ENCODE data around the gene TMEM269.

TMEM269 gene

DNA sequence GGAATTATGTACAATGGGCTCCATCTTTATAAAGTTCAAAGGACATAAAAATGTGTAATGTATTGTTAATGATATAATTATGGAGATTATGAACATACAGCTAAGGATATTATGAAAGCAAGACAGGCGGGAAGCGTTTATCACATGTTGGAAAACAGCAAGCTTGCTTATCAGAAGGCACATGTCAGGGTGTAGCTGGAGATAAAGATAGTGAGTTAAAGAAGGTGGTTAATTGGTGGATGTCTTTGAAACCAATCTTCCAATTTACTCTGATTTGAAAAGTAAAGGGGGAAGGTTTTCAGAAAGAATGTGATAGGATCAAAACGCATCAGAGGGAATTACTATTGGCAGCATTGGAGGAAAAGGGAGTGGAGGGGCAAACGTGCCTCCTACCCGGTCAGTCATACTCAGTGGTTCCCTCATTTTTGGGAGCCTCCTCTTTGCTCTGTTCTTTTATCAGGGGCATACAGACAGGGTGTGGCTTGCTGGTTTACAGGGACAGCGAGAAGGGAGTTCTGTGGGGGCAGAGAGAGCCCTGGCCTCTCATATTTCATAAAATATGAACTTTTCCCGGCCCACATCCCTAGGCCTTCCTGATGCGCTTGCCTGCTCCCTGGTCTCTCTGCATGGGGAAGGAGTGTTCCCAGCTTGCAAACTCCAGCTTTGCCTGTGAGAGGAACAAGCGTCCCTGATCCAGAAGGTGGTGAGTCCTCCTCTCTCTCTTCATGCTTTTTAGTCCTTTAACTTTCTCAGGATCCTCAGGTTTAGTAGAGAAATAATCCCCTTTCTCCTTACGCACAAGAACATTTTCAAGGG lies 40.5 kb downstream of the TMEM269 start:
- peak; percentile 97 for DNase-seq

DNA sequence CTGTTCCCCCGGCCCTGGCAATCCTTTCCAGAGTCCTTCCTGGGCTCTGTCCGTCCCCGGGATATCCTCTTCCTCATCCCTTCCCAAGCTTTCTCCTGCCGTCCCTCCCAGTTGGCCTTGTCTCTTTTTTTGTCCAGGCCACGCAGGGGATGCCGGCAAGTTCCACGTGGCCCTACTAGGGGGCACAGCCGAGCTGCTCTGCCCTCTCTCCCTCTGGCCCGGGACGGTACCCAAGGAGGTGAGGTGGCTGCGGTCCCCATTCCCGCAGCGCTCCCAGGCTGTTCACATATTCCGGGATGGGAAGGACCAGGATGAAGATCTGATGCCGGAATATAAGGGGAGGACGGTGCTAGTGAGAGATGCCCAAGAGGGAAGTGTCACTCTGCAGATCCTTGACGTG lies 45.8 kb downstream of the TMEM269 start:
- no peak for DNase-seq

GRCh38 chr1:42831273-42831672 lies 46.5 kb downstream of the TMEM269 start:
- DNase-seq, result peak; percentile 34

GRCh38 chr1:42832641-42833240 lies 48.0 kb downstream of the TMEM269 start:
- no peak for DNase-seq

GRCh38 chr1:42833981-42834380 lies 49.2 kb downstream of the TMEM269 start:
- DNase-seq, result no peak

DNA sequence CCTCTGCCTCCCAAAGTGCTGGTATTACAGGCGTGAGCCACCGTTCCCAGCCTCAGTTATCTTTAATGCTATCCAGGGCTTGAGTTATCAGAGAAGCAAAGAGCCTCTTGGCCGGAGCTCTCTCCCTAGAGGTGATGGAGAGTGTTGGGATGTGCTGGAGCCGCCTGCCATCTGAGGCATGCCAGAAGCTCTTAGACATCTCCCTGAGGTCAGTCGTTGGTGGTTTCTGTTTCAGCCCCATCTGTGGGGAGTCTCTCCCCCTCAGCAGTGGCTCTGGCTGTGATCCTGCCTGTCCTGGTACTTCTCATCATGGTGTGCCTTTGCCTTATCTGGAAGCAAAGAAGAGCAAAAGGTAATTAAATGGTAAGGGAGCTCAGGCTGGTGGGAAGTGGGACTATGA lies 50.0 kb downstream of the TMEM269 start:
- DNase-seq, result no peak

- DNase-seq, result no peak
Observed at GRCh38 chr1:42835422-42835821, 50.6 kb downstream of the TMEM269 start.

- DNase-seq, result no peak
Observed at GRCh38 chr1:42837709-42838108, 52.9 kb downstream of the TMEM269 start.

DNA sequence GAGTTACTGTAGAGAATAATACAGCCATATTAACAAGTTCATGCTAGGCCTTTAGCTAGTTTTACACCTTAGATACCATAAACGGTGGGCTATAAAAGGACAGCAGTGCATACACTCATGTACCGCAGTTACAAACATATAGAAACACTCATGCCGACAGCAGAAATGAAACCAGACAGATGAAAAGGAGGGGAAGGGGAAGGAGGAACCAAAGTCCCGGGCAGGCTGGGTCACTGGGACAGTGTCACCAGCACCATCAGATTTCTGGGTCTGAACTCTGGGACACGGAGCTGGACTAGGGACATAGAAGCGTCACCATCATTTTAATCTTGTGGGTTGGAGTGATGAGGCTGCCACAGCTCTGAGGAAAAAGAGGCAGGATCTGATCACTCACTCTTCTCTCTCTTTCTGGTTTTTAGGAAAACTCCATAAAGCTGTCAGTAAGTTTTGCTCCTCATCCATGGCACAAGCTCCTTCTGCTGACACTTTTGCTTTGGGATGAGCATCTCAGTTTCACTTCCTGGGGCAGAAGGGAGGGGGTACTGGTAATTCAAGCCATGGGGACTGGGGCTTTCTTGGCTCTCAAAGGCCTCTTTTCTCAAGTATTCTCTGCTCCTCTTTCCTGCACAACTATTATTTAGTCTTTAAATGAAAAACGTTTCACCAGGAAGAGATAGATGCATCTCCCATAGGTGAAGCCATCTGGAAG lies 53.8 kb downstream of the TMEM269 start:
- no peak for DNase-seq

DNA sequence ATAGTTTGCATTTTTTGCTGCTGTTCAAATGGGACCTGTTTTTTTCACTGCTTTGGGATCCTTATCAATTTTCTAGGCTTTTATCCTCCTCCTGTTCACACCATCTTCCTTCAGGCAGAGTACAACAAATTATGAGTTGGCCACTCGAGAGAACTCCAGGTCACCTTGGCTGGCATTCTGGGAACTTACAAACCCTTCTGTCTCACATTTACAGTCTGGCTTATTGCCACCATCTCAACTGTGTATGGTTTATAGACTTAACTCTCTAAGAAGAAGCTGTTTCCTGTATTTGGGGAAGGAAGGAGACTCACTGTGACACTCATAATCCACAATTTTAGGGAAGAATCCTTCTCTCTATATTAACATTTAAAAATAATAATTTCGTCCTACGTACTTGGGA lies 56.2 kb downstream of the TMEM269 start:
- DNase-seq, result no peak

DNA sequence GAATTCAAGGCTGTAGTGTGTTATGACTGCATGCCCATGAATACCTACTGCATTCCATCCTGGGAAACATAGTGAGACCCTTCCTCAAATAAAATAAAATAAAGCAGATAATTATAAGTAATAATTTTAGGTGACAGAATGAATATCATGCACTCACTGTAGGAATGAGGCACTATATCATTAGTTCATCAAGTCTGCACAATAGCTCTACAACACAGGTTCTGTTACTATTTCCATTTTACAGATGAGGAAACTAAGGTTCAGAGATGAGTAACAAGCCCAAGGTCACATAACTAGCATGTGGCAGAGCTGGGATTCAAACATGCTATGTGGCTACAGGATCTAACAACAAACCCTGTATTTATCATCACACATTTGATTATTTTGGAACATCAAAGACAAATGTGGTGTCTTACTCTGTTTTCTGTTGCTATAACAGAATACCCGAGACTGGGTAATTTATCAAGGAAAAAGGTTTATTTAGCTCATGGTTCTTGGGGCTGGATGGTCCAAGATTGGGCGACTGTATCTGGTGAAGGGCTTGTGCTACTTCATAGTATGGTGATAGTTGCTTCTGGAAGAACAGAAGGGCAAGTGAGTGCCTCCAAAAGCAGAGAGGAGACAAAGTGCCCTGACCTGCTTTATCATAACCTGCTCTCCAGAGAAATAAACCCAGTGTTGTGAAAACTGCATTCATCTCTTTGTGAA lies 56.8 kb downstream of the TMEM269 start:
- no peak for DNase-seq

DNA sequence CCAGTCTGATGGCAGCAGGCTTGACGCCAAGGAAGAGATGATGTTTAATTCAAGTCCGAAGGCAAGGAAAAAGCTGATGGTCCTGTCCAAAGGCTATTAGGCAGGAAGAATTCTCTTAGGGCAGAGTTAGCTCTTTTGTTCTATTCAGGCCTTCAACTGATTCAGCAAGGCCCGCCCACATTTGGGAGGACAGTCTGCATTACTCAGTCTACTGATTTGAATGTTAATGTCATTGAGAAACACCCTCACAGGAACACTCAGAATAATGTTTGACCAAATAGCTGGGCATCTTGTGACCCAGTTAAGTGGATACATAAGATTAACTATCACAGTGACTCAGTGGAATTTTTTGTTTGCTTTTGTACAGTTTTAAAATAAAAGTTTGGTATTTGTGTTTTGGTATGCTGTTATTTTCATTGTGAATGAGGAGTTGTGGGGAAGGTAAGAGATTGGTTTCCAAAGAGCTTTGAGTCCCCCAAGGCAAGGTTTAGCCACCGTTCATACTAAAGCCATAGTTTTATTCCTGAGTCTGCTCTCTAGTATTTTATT lies 59.9 kb downstream of the TMEM269 start:
- DNase-seq, result peak; percentile 28

DNA sequence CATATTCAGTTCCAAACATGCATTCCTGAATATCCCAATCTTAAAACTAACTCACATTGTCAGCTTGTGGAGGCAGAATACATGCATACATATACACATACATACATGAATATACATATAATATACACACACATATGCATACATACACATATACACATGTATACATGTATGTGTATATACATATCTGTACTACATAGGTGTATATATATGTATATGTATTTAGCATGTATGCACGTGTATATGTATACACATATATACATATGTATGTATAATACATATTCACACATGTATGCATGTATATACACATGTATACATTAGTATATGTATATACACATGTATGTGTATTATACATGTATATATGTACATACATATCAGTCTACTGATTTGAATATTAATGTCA lies 60.4 kb downstream of the TMEM269 start:
- DNase-seq, result peak; percentile 18

DNA sequence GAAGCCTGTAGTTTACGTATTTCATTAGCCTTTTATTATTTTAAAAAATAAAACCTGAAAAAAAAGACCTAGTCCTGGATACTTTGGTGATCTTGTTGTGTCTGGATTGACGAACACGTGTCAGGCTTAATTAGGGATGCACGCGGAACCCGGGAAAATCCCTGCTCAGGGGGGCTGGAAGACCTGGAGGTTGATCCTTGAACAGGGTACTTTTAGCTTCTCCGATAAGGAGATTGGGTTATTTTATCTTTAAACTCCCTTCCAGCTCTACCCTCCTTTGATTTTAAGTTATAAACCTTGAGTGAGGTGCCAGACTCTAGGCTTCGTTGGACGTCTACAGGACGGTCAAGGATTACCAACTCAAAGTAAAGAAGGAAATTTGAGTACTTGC lies 61.1 kb downstream of the TMEM269 start:
- DNase-seq, result no peak

GRCh38 chr1:42846257-42847110 lies 61.7 kb downstream of the TMEM269 start, which contains the start of gene ZNF691:
ZNF691 (plus strand) TSS chr1:42846613; CDS start chr1:42849659, 3,046 bp downstream.
- peak; percentile 98 for DNase-seq

DNA sequence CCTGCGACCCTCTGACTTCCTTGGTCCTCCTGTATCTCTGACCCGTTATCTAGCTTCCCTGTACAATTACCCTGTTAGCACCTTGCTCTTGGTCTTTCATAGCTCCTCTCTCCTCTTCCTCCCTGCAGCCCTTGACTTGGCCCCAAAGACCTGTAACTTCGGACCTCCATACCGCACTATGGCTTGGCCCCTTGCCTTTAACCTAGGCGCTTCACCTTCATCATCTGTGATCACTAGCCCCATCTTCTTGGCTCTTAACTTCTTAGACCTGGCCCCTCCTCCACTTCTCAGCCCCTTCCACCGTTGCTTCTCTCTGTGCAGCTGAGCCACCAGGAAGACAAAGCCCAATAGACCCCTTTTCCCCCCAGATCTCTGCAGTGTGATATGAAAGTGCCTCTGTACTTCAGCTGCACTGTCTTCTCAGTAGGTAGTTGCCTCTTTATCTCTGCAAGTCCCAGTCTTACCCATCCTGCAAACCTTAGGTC lies 62.4 kb downstream of the TMEM269 start:
- no peak for DNase-seq

DNA sequence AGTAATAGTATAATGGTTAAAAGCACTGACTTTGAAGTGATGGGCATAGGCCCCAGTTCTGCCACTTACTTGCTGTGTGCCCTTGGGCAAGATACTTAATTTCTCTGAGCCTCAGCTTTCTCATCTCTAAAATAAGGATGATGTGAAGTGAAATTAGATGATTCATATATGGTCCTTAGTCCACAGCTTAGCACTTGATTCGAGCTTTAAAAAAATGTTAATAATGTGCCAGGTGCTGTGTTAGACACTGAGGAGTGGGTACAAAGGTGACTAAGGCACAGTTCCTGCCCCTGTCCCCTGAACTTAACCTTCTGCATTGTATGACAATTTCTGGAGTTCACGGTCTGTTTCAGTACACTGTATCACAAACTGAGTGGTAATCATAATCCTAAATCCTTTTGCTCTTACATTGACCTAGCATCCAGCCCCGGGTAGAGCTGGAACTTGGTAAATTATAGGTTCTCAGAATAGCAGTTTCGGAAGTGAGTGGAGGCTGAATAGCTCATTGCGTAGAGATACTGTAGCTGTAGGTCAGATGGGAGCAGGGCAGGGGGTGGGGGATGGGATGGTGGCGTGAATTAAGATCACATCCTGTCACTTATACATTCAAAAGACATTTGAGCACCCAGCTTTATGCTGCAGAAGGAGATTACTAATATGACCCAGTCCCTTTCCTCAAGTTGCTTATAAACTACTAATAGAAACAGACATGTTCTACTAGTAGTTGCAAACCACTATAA lies 63.1 kb downstream of the TMEM269 start:
- no peak for DNase-seq

DNA sequence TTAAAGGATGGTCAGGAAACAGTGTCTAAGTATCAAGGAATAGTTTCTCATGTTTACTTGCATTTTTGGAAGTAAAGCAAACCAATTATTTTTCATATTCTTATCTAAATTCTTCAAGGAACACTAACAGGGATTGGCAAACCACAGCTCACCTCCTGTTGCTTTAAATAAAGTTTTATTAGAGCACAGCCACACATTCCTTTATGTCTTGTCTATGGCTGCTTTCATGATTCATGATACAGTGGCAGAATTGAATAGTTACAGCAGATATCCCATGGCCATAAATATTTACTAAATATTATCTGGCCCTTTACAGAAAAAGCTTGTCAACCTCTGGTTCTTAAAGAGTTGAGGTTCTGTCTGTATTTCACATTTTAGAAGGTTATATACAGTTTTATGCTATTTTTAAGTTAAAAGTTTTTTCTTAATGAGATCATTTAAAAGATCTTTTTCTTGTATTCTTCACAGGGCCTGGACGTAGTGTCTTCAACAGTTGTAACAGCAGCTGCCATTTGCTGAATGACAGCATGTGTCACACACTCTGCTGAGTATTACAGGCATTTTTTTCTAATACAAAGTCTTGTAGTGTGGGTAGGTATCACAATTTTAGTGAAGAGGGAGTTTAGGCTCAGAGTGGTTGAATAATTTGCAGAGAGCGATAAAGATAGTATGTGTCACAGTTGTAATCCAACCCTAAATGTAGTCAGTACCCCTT lies 64.2 kb downstream of the TMEM269 start:
- DNase-seq, result no peak

DNA sequence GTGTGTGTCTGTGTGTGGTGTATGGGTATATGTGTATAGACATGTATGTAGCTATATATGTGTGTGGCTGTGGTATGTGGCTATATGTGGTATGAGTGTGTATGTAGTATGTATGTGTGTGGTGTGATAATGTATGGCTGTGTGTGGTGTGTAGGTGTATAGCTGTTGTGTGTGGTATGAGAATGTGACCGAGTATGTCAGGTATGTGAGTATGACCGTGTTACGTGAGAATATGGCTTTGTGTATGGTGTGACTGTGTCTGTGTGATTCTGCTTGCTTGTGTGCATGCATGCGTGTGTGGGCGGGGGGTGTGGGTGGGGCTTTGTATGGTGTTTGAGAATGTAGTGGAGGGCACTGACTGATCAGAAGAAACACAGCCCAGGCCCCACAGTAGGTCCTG lies 65.2 kb downstream of the TMEM269 start:
- no peak for DNase-seq
